K562 (cell line): ENCODE data around the gene C1orf167. TPM values are rescaled to one million over a fixed set of nuclear protein-coding genes. Genes with fewer than 3 reads are reported as not detected.
A peak's percentile ranks its signal among the peaks of the same experiment; 100 is the strongest.

Experiments
- DDX20 ChIP-seq: fragments of 450-650 bp; IDR thresholded peaks from 2 replicates; pipeline ENCODE4 v1.6.1; 2016; ENCODE audit warnings: missing genetic modification characterization, low read depth, mild to moderate bottlenecking, missing compliant biosample characterization, moderate library complexity
- ETV6 ChIP-seq, 3 experiments: fragments of 150-350 bp in 1 of 3; sonication (generic) in 1 of 3; formaldehyde crosslinking in 1 of 3; IDR thresholded peaks; 2 replicates each; pipeline versions ENCODE4 v1.6.1 to v1.8.0; 2014 to 2022; ENCODE audit warnings: borderline replicate concordance in 2 of 3, low read depth in 2 of 3, antibody characterized with exemption in 1 of 3, low read length in 1 of 3, mild to moderate bottlenecking in 1 of 3, missing genetic modification reagents in 1 of 3
- GTF2B ChIP-seq: IDR thresholded peaks from 2 replicates; pipeline ENCODE4 v1.6.1; 2011; ENCODE audit not compliant: insufficient read length; ENCODE audit errors: extremely low read depth
- JUN ChIP-seq, 2 experiments: sonication (generic) in 1 of 2; formaldehyde crosslinking in 1 of 2; IDR thresholded peaks; 2 replicates each; pipeline versions ENCODE4 v1.6.1 to v1.8.0; 2012 to 2022; ENCODE audit warnings: borderline replicate concordance in 2 of 2, mild to moderate bottlenecking in 2 of 2, improper control_type of control experiment in 1 of 2, low read depth in 1 of 2, low read length in 1 of 2, missing genetic modification reagents in 1 of 2
- MAX ChIP-seq: sonication (generic); formaldehyde crosslinking; IDR thresholded peaks from 2 replicates; pipeline ENCODE4 v1.9.0; 2022; ENCODE audit warnings: mild to moderate bottlenecking, missing genetic modification reagents
- MEIS2 ChIP-seq: fragments of 450-650 bp; IDR thresholded peaks from 2 replicates; pipeline ENCODE4 v1.6.1; 2014; ENCODE audit warnings: mild to moderate bottlenecking; ENCODE audit not compliant: partially characterized antibody
- NELFE ChIP-seq: IDR thresholded peaks from 2 replicates; pipeline ENCODE4 v1.6.1; 2011; ENCODE audit warnings: mild to moderate bottlenecking; ENCODE audit not compliant: insufficient read depth, insufficient read length
- NFIC ChIP-seq: fragments of 450-650 bp; IDR thresholded peaks from 2 replicates; pipeline ENCODE4 v1.6.1; 2017; ENCODE audit warnings: mild to moderate bottlenecking, inconsistent platforms
- SAFB ChIP-seq: fragments of 200-400 bp; formaldehyde crosslinking; IDR thresholded peaks from 2 replicates; pipeline ENCODE4 v1.6.1; 2017; ENCODE audit warnings: low read depth, low read length, borderline replicate concordance
- SMARCE1 ChIP-seq: fragments of 450-650 bp; IDR thresholded peaks from 2 replicates; pipeline ENCODE4 v1.7.1; 2016; ENCODE audit warnings: mild to moderate bottlenecking
- TCF15 ChIP-seq: fragments of 250-450 bp; sonication (Bioruptor Pico); IDR thresholded peaks from 2 replicates; pipeline ENCODE4 v1.8.0; 2022; ENCODE audit warnings: moderate library complexity, mild to moderate bottlenecking, inconsistent platforms
- THAP7 ChIP-seq: fragments of 250-450 bp; sonication (Bioruptor Pico); IDR thresholded peaks from 2 replicates; pipeline ENCODE4 v1.5.0; 2021
- ZFP91 ChIP-seq: sonication (generic); formaldehyde crosslinking; IDR thresholded peaks from 2 replicates; pipeline ENCODE4 v1.8.0; 2022; ENCODE audit warnings: mild to moderate bottlenecking, missing genetic modification reagents
- ZNF124 ChIP-seq: sonication (generic); formaldehyde crosslinking; IDR thresholded peaks from 2 replicates; pipeline ENCODE4 v1.8.1; 2022; ENCODE audit warnings: missing genetic modification reagents
- ZNF518B ChIP-seq: fragments of 250-450 bp; sonication (Bioruptor Pico); IDR thresholded peaks from 2 replicates; pipeline ENCODE4 v1.5.0; 2021; ENCODE audit warnings: mild to moderate bottlenecking, moderate library complexity
- ZNF766 ChIP-seq: fragments of 200-800 bp; sonication (Bioruptor generic); conservative IDR thresholded peaks from 2 replicates; pipeline ENCODE4 v1.6.1; 2016; ENCODE audit warnings: missing genetic modification characterization, missing compliant biosample characterization
- ZNF780A ChIP-seq: fragments of 250-450 bp; sonication (Bioruptor Pico); IDR thresholded peaks from 2 replicates; pipeline ENCODE4 v1.5.0; 2021; ENCODE audit warnings: mild to moderate bottlenecking
- polyA plus RNA-seq, 8 experiments: library from polyadenylated mRNA; depleted of rRNA in 4 of 8; stranded (reverse) in 5 of 8; unstranded in 3 of 8; fragments of >200 nt; fragmentation: Nextera tagmentation in 2 of 8; fragmentation: Illumina TruSeq in 1 of 8; extraction: Ambion mirVana in 2 of 8; extraction: Trizol in 1 of 8; gene quantifications; 2 replicates each; pipeline versions ENCODE4 v1.2.1 to v1.2.3, GENCODE V29; 2011 to 2014; ENCODE audit warnings: inconsistent platforms in 1 of 8, missing spikeins in 1 of 8
- total RNA-seq, 7 experiments: library from RNA; depleted of rRNA in 6 of 7; stranded (reverse); fragments of >200 nt in 6 of 7; fragmentation: Illumina TruSeq in 2 of 7; extraction: Trizol in 2 of 7; gene quantifications; 2 replicates each; pipeline versions ENCODE4 v1.2.1 to v1.2.3, GENCODE V29; 2011 to 2021; ENCODE audit warnings: low replicate concordance in 1 of 7

The C1orf167 gene
- total and polyA plus RNA-seq, 9 of the 15 experiments (the other 6 are each of a cell fraction or from before 2014, with no cell fraction given), result 0.22 to 0.86 (median 0.31) TPM; not detected in 2

- TF ChIP-seq GTF2B (no peak), MEIS2 (no peak), THAP7 (CRISPR knock-in tag) (no peak), ETV6 (IDR thresholded peaks at IDR 0.05; ENCODE audit: borderline replicate concordance in 1 of 2, low read depth in 2 of 2, low read length in 1 of 2) (peak in 1 of 2 experiments; percentile 79; a peak in 1 of 4 replicates), ETV6 (CRISPR knock-in tag; IDR thresholded peaks at IDR 0.05; ENCODE audit: borderline replicate concordance) (no peak), ZNF518B (CRISPR knock-in tag) (no peak), JUN (IDR thresholded peaks at IDR 0.05; ENCODE audit: borderline replicate concordance, low read depth, low read length) (peak; percentile 49; the same call in 1 of the 2 replicates), JUN (CRISPR knock-in tag; IDR thresholded peaks at IDR 0.05; ENCODE audit: borderline replicate concordance) (no peak), MAX (CRISPR knock-in tag) (peak; percentile 81), NELFE (no peak), TCF15 (no peak), SAFB (no peak), DDX20 (tag) (no peak), ZNF124 (CRISPR knock-in tag) (no peak), ZFP91 (CRISPR knock-in tag) (no peak), SMARCE1 (peak; percentile 49; the same call in 1 of the 2 replicates), ZNF766 (CRISPR knock-in tag) (no peak), NFIC (peak; percentile 36; the same call in 1 of the 2 replicates), ZNF780A (CRISPR knock-in tag) (no peak)
Observed at GRCh38 chr1:11735854-11736745, 25.9 kb upstream of the C1orf167 start, which contains the start of gene AGTRAP (continued).
